Esophagus muscularis mucosa (tissue), 3 donors: ENCODE results near the gene TENM4.

Source experiments
- CTCF ChIP-seq, 3 experiments: fragments of 200-600 bp in 2 of 3; fragments of 450-650 bp in 1 of 3; sonication (generic) in 2 of 3; IDR thresholded peaks; one replicate each; pipeline ENCODE4 v1.5.1; 2017 to 2019; ENCODE audit warnings: antibody characterized with exemption in 3 of 3, mild to moderate bottlenecking in 2 of 3, moderate library complexity in 1 of 3
- POLR2A ChIP-seq: fragments of 450-650 bp; IDR thresholded peaks from one replicate; pipeline ENCODE4 v1.6.1; 2017; ENCODE audit warnings: antibody characterized with exemption, moderate library complexity, mild to moderate bottlenecking, low read depth

- no peak for TF ChIP-seq CTCF (IDR thresholded peaks at IDR 0.05)
- TF ChIP-seq POLR2A, result no peak
These were observed 458.4 kb downstream of the TENM4 start for GRCh38 chr11:78982473-78982872.
